K562 (cell line): Measurements from ENCODE around the gene FBXO28. TPM values are rescaled to one million over a fixed set of nuclear protein-coding genes. Genes with fewer than 3 reads are reported as not detected.

Experiments used
- ETV5 ChIP-seq: sonication (generic); formaldehyde crosslinking; IDR thresholded peaks from 2 replicates; pipeline ENCODE4 v1.4.0; 2020; ENCODE audit warnings: low read depth, mild to moderate bottlenecking, missing genetic modification reagents
- FOXM1 ChIP-seq, 2 experiments: fragments of 450-650 bp in 1 of 2; sonication (generic) in 1 of 2; formaldehyde crosslinking in 1 of 2; IDR thresholded peaks; 2 replicates each; pipeline versions ENCODE4 v1.6.1 to v1.9.0; 2017 to 2022; ENCODE audit warnings: low read depth in 2 of 2, mild to moderate bottlenecking in 2 of 2, missing genetic modification reagents in 1 of 2, moderate library complexity in 1 of 2
- GATAD2A ChIP-seq: fragments of 450-650 bp; IDR thresholded peaks from 2 replicates; pipeline ENCODE4 v1.6.1; 2017
- IFI16 ChIP-seq: fragments of 250-450 bp; sonication (Bioruptor Pico); IDR thresholded peaks from 2 replicates; pipeline ENCODE4 v2.1.2; 2022; ENCODE audit warnings: mild to moderate bottlenecking, inconsistent platforms
- MAX ChIP-seq: sonication (generic); formaldehyde crosslinking; IDR thresholded peaks from 2 replicates; pipeline ENCODE4 v1.9.0; 2022; ENCODE audit warnings: mild to moderate bottlenecking, missing genetic modification reagents
- MECOM ChIP-seq: fragments of 250-450 bp; sonication (Bioruptor Pico); IDR thresholded peaks from 2 replicates; pipeline ENCODE4 v1.8.0; 2022; ENCODE audit warnings: inconsistent platforms
- RAD51 ChIP-seq: fragments of 450-650 bp; IDR thresholded peaks from 2 replicates; pipeline ENCODE4 v1.7.1; 2016; ENCODE audit warnings: low read depth, mild to moderate bottlenecking, borderline replicate concordance
- SP1 ChIP-seq: sonication (generic); formaldehyde crosslinking; IDR thresholded peaks from 2 replicates; pipeline ENCODE4 v1.8.1; 2022; ENCODE audit warnings: mild to moderate bottlenecking, missing genetic modification reagents
- XRCC5 ChIP-seq: fragments of 200-400 bp; formaldehyde crosslinking; IDR thresholded peaks from 2 replicates; pipeline ENCODE4 v1.6.1; 2017; ENCODE audit warnings: low read depth, mild to moderate bottlenecking, low read length
- ZC3H11A ChIP-seq: IDR thresholded peaks from 2 replicates; pipeline ENCODE4 v1.6.1; 2012; ENCODE audit warnings: low read depth, low read length, improper control_type of control experiment
- ZFP1 ChIP-seq: fragments of 450-650 bp; formaldehyde crosslinking; IDR thresholded peaks from 2 replicates; pipeline ENCODE4 v1.4.0; 2020; ENCODE audit warnings: mild to moderate bottlenecking, mixed read lengths
- ZNF707 ChIP-seq: fragments of 250-450 bp; sonication (Bioruptor Pico); conservative IDR thresholded peaks from 2 replicates; pipeline ENCODE4 v1.8.0; 2022; ENCODE audit warnings: inconsistent platforms, mild to moderate bottlenecking, moderate library complexity
- polyA plus RNA-seq, 8 experiments: library from polyadenylated mRNA; depleted of rRNA in 4 of 8; stranded (reverse) in 5 of 8; unstranded in 3 of 8; fragments of >200 nt; fragmentation: Nextera tagmentation in 2 of 8; fragmentation: Illumina TruSeq in 1 of 8; extraction: Ambion mirVana in 2 of 8; extraction: Trizol in 1 of 8; gene quantifications; 2 replicates each; pipeline versions ENCODE4 v1.2.1 to v1.2.3, GENCODE V29; 2011 to 2014; ENCODE audit warnings: inconsistent platforms in 1 of 8, missing spikeins in 1 of 8
- total RNA-seq, 7 experiments: library from RNA; depleted of rRNA in 6 of 7; stranded (reverse); fragments of >200 nt in 6 of 7; fragmentation: Illumina TruSeq in 2 of 7; extraction: Trizol in 2 of 7; gene quantifications; 2 replicates each; pipeline versions ENCODE4 v1.2.1 to v1.2.3, GENCODE V29; 2011 to 2021; ENCODE audit warnings: low replicate concordance in 1 of 7

Gene FBXO28
- total and polyA plus RNA-seq, 9 of the 15 experiments (the other 6 are each of a cell fraction or from before 2014, with no cell fraction given) = 4.1 to 34.8 (median 25.3) TPM

DNA sequence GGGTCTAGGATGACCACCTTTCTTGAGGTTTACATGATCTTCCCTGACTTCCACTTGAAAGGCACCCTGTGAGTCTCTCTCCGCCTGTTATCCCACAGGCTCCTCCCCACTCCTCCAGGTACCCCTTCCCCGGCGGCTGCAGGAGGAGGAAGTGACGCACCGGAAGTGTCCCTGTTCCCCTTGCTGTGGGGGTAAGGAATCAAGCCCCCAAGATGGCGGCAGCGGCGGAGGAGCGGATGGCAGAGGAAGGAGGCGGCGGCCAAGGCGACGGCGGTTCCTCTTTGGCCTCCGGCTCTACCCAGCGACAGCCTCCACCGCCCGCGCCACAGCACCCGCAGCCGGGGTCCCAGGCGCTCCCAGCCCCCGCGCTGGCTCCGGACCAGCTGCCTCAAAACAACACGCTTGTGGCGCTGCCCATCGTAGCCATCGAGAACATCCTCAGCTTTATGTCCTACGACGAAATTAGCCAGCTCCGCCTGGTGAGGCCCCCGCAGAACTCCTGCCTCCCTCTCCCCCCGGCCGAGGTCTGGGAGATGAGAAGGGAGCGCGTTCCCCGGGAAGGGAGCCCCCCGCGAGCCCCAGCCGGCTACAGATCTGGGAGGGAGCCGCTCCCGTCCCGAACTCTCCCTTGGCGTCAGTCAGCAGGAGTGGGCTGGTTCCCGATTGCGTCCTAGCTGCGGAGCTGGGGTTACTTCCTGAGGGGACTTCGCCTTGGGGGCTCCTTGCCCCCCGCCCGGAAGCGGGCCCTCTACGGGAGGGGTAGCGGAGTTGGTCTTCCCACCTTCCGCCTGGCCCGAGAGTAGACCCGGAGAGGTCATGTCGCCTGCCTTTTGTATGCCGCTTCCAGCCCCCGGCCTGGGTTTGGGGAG is at the start of gene FBXO28 (continued):
- no peak for TF ChIP-seq IFI16 (CRISPR knock-in tag)
- peak; percentile 89 for TF ChIP-seq SP1 (CRISPR knock-in tag)
- no peak for TF ChIP-seq ZNF707 (CRISPR knock-in tag)
- peak; percentile 63 for TF ChIP-seq FOXM1 (IDR thresholded peaks at IDR 0.05; ENCODE audit: low read depth)
- no peak for TF ChIP-seq FOXM1 (CRISPR knock-in tag; IDR thresholded peaks at IDR 0.05; ENCODE audit: low read depth)
- TF ChIP-seq ETV5 (CRISPR knock-in tag) = peak; percentile 73
- TF ChIP-seq GATAD2A = peak; percentile 86
- TF ChIP-seq MECOM = no peak
- peak; percentile 85 for TF ChIP-seq XRCC5
- TF ChIP-seq ZFP1 = no peak
- TF ChIP-seq RAD51 = no peak
- TF ChIP-seq ZC3H11A = peak; percentile 86
- TF ChIP-seq MAX = no peak
